Measurements from ENCODE around the gene IQCE.

- TF ChIP-seq, protein P1, sequence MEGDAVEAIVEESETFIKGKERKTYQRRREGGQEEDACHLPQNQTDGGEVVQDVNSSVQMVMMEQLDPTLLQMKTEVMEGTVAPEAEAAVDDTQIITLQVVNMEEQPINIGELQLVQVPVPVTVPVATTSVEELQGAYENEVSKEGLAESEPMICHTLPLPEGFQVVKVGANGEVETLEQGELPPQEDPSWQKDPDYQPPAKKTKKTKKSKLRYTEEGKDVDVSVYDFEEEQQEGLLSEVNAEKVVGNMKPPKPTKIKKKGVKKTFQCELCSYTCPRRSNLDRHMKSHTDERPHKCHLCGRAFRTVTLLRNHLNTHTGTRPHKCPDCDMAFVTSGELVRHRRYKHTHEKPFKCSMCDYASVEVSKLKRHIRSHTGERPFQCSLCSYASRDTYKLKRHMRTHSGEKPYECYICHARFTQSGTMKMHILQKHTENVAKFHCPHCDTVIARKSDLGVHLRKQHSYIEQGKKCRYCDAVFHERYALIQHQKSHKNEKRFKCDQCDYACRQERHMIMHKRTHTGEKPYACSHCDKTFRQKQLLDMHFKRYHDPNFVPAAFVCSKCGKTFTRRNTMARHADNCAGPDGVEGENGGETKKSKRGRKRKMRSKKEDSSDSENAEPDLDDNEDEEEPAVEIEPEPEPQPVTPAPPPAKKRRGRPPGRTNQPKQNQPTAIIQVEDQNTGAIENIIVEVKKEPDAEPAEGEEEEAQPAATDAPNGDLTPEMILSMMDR (conservative IDR thresholded peaks at IDR 0.05 in 1 of 2, IDR thresholded peaks at IDR 0.05 in 1 of 2; ENCODE audit: low read depth in 1 of 2, low read length in 2 of 2): no peak
- TF ChIP-seq EZH2 (IDR thresholded peaks at IDR 0.05; ENCODE audit: low read length, missing control alignments): no peak
Observed at GRCh38 chr7:2568521-2569223, 9.9 kb downstream of the IQCE start.
